GM21786 (cell line): ENCODE data around the gene LCE2A.
"Not testable (repeated sequence)": the region's sequence is repeated elsewhere in the genome, so short reads cannot be mapped to it uniquely, and the experiment has no call there.

Experiments used
- ATAC-seq: cut with Tn5 transposase; IDR thresholded peaks from one replicate; pipeline ENCODE4 v1.9.1; 2021; ENCODE audit not compliant: unreplicated experiment

LCE2A gene

DNA sequence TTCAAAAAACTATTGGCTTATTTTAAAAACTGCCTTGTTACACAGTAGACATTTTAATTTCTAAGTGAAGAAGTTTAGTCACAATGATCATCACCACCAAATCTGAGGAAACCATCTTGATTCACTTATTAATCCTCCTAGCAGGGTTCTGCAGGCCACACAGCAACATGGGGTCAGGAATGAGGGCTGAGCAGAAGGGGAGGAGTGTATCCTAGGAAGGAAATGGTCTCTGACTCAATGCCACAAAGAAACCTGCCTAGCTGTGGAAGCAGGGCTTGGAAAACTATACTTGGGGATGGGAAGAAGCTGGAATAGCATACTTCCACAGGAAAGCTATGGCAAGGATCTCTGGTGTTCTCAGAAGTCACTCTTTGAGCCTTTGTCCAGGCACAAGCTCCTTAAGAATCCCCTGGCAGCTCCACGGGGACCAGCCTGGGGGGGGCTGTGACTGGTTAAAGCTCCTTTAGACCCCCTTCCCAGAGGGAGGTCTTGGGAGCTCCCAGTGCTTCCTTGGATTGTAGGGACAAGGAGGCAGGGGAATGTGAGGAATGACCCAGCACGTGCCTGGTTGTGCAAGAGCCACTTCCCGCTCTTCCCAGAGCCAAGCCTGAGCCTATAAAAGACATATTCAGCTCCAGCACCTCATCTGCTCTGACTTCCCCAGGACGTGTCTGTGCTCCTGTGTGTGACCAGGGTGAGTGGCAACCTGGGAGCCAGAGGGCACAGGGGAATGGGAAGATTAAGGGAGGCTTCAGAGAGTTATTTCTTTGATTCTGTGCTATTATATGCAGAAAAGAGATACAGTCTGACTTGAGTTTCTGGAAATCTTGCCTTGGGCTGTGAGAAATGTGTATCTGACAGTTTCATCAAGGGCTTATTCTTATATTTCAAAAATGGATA lies at the start of gene LCE2A:
Gene LCE2A, plus strand, starts transcription at position 645 of the 900 bp plus-strand sequence. CDS start 557 bp downstream, outside the sequence.
- no peak for ATAC-seq

DNA sequence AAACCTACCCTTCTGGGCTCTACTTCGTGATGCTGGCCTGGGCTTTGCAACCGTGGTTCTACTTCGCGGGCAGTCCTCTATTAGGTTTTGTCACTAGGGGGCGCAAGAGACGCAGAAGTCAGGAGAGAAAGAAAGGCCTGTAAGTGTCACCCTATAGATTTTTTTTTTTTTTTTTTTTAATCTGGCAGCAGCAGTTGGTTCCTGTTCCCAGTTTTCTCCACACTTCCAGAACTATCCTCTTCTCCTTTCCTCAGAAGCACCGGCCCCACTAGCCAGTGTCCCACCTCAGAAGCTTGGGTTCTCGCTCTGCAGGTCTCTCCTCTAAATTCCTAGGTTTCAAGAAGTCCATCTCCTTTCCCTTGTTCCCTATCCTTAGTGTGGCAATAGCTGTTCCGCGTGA lies 44.0 kb upstream of the LCE2A start:
- no peak for ATAC-seq

DNA sequence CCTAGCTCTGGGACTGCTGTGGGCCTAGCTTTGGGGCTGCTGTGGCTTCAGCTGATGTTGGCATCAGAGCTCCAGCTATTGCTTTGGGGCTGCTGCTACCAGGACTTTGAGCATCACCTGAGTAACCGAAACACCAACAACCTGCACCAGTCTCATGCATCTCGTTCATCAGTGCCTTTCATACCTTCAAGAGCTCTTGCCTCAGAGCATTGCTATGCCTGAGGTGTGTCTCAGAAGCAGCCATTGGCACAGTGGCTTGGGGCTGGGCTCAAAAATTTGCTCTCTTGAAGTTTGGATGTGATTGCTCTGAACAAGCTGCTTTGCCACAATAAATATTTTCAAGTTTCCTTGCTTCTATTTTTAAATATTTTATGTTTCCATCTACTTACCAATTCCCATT lies 41.7 kb upstream of the LCE2A start:
- no peak for ATAC-seq

- ATAC-seq: no peak
Observed at GRCh38 chr1:152657677-152658076, 40.5 kb upstream of the LCE2A start.

GRCh38 chr1:152658649-152659048 lies 39.5 kb upstream of the LCE2A start:
- no peak for ATAC-seq

DNA sequence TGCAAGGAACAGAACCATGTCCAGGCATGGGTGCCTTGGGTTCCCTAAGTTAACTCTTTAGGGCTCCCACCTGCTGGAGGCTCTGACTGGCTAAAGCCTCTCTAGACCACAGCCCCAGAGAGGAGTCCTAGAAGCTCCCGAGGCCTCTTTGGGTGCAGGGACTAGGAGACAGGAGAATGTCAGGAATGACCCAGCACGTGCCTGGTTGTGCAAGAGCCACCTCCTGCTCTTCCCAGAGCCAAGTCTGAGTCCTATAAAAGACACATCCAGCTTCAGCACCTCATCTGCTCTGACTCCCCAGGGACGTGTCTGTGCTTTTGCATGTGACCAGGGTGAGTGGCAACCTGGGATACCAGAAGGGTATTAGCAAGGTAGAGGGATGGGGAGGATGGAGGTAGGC lies 35.0 kb upstream of the LCE2A start, which contains the start of gene LCE2D:
Gene LCE2D, plus strand, starts transcription at position 283 of the 400 bp plus-strand sequence. CDS start 726 bp downstream, outside the sequence.
- ATAC-seq: no peak

DNA sequence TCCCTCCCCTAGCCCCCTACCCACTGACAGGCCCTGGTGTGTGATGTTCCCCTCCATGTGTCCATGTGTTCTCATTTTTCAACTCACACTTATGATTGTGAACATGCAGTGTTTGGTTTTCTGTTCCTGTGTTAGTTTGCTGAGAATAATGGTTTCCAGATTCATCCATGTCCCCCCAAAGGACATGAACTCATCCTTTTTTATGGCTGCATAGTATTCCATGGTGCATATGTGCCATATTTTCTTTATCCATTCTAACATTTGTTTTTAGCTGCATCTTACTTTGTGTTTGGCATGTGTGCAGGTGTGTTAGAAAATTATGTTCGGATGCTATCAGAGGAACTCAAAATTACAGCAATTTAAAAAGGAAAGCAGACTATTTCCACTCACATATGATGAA lies 32.0 kb upstream of the LCE2A start:
- ATAC-seq: not testable (repeated sequence)

DNA sequence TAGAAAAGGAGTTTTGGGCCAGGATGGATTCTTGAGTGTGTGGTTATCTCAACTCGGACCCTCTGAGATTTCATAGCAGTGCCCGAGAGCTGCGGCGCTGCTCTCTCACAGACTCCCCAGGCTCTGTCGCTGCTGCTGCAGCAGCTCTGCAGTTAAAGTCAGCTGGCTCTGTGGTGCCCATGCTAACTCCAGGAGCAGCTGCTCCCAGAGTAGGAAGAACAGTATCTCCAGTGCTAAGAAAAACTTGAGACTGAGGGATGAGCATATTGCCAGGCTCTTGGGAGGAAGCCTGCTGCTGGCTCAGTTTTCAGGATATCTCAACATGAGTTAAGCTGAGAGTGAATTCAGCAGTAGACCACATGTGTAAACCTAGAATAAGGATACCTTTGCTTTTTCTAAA lies 30.5 kb upstream of the LCE2A start:
- no peak for ATAC-seq

DNA sequence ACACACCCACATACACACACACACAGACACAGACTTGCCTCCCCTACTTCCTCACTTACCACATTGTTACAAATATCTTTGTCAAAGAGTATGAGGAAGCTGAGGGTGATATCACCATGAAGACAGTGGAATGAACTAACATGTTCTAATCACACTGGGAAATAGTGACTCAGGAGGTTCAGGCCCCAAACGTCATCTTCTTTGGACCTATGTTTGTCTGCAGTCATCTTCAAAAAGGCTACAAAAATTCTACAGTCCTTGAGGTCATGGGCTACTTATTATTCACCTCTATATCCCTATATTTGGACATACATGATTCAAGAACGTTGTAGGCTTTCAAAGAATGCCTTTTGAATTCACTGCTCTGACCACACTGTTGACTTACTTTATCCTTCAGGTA lies 25.1 kb upstream of the LCE2A start:
- no peak for ATAC-seq

GRCh38 chr1:152674983-152675382 lies 23.2 kb upstream of the LCE2A start, which contains the start of gene LCE2C:
Gene LCE2C, plus strand, starts transcription at chr1:152675279. Its CDS starts 737 bp downstream, at chr1:152676016.
- ATAC-seq: not testable (repeated sequence)

- no peak for ATAC-seq
Observed at GRCh38 chr1:152679459-152679858, 18.7 kb upstream of the LCE2A start.

- no peak for ATAC-seq
Observed at GRCh38 chr1:152681616-152682015, 16.5 kb upstream of the LCE2A start.

- ATAC-seq: no peak
Observed at GRCh38 chr1:152683846-152684245, 14.3 kb upstream of the LCE2A start.

- not testable (repeated sequence) for ATAC-seq
Observed at GRCh38 chr1:152685823-152686222, 12.3 kb upstream of the LCE2A start, which contains the start of gene LCE2B. Gene LCE2B, plus strand, starts transcription at chr1:152686123. Its CDS starts 721 bp downstream, at chr1:152686844.

DNA sequence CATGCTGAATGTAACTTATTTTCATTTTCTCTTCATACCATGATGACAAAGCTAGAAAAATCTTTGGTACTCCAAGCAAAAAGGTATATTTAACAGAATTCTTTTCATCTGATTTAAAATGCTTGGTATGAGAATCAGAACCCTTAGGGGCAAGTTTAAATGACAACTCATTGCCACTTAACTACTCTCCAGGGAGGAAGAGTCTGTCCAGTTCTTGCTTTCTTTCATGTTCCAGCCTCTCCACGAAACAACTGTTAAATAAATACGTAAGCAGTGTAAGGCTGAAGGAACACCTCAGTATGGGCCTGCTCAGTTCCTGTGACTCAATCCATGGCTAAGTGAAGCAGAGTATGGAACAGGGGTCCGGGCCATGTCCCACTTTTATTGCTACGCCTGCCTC lies 1.6 kb downstream of the LCE2A start:
- no peak for ATAC-seq

DNA sequence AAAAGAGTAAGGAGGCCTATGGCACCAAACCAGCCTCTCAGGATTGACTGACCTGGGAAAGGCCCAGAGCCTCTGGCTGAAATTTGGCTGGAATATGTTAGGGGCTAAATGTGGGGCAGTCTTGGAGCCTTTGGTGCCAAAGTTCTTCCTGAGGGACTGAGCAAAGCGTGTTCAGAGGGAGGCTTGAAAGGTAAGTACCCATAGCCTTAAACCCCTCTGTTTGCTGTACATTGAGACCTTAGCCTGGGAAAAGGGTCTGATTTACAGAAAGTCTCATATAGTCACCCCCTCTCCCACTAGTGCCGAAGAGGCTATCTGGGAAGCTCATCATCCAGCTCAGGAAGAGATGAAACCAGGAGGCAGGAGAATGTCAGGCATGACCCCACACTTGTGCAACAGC lies 9.7 kb downstream of the LCE2A start, which contains the start of gene LCE4A:
Gene LCE4A, plus strand, starts transcription at position 301 of the 400 bp plus-strand sequence. CDS start 916 bp downstream, outside the sequence.
- no peak for ATAC-seq

GRCh38 chr1:152718238-152718637 lies 20.1 kb downstream of the LCE2A start:
- ATAC-seq: no peak

DNA sequence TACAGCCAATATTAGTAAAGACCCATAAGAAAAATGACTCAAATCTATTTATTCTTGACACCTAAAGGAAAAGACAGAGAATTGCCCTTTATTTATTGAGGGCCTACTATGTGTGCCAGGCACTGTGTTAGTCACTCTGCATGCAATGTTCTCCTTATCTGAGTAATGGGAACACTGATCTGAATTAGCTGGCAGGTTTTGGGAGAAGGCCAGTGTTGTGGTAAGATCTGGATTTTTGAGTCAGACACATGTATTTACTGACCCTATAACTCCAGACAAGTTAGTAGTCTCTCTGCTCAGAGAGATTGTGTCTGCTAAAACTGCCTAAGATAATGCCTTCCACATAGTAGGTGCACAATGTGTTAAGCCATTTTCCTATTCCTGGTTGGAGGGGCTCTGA lies 27.1 kb downstream of the LCE2A start:
- no peak for ATAC-seq

- ATAC-seq: no peak
Observed at GRCh38 chr1:152728986-152729385, 30.8 kb downstream of the LCE2A start.

DNA sequence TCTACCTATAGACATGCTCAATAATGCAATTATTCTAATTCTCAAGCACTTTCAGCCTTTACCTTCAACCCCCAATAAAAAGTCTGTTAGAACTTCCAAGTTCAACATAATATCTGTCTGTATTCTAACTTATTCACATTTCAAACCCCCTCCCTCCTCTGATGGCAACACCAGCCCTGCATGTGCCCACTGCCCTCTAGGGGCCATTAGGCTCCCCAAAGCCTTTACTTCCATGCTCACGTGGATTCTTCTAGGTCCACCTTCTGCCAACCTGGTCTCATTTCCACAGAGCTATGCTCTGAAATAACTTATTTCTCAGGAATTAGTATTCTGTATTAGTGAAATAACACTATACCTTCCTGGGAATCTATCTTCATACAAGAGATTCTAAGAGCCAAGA lies 37.5 kb downstream of the LCE2A start:
- ATAC-seq: no peak

DNA sequence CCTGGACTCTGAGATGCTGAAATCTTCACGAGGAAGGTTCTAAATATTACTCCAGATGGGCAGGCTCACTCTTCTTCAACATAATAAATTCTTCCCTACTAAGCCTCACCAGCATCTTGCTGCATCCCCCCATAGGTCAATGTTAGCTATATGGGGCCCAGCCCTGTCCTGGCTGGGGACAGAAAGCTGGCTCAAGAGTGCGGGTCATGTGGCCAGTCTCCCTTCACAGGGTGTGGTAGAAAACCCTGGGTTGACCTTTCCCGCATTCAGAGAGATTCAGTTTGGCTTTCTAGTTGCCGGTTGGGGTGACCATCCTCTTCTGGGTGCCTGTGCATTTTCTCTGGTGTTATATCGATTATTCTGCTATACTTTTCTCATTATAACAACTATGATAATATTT lies 39.9 kb downstream of the LCE2A start:
- ATAC-seq: no peak

GRCh38 chr1:152739841-152740240 lies 41.7 kb downstream of the LCE2A start:
- ATAC-seq: no peak
